GM21390 (cell line): ENCODE data around the gene IL6R.
"Not testable (repeated sequence)": the region's sequence is repeated elsewhere in the genome, so short reads cannot be mapped to it uniquely, and the experiment has no call there.

ENCODE experiments used
- ATAC-seq: cut with Tn5 transposase; IDR thresholded peaks from one replicate; pipeline ENCODE4 v1.9.1; 2021; ENCODE audit not compliant: unreplicated experiment

The IL6R gene

GRCh38 chr1:154478639-154479038, 73.5 kb downstream of the IL6R start:
- no peak for ATAC-seq

- no peak for ATAC-seq
Measured at GRCh38 chr1:154479764-154480421, 74.8 kb downstream of the IL6R start.

- no peak for ATAC-seq
Measured at GRCh38 chr1:154481053-154481452, 75.9 kb downstream of the IL6R start.

- no peak for ATAC-seq
Measured at GRCh38 chr1:154483941-154484803, 79.0 kb downstream of the IL6R start.

GRCh38 chr1:154485106-154485505, 80.0 kb downstream of the IL6R start:
- no peak for ATAC-seq

GRCh38 chr1:154485910-154486496, 80.9 kb downstream of the IL6R start:
- no peak for ATAC-seq

- ATAC-seq = not testable (repeated sequence)
Measured at GRCh38 chr1:154486756-154487155, 81.6 kb downstream of the IL6R start.

- no peak for ATAC-seq
Measured at GRCh38 chr1:154488922-154489321, 83.8 kb downstream of the IL6R start.

GRCh38 chr1:154489695-154490274, 84.6 kb downstream of the IL6R start:
- ATAC-seq = no peak

- no peak for ATAC-seq
Measured at GRCh38 chr1:154490317-154490716, 85.2 kb downstream of the IL6R start.

- ATAC-seq = no peak
Measured at GRCh38 chr1:154492115-154492514, 87.0 kb downstream of the IL6R start.

- no peak for ATAC-seq
Measured at GRCh38 chr1:154493276-154493675, 88.1 kb downstream of the IL6R start.

- no peak for ATAC-seq
Measured at GRCh38 chr1:154495496-154496273, 90.5 kb downstream of the IL6R start.

- no peak for ATAC-seq
Measured at GRCh38 chr1:154496383-154496782, 91.2 kb downstream of the IL6R start.

GRCh38 chr1:154497026-154497806, 92.1 kb downstream of the IL6R start:
- no peak for ATAC-seq

- no peak for ATAC-seq
Measured at GRCh38 chr1:154499446-154499845, 94.3 kb downstream of the IL6R start.

- ATAC-seq = no peak
Measured at GRCh38 chr1:154500533-154500932, 95.4 kb downstream of the IL6R start.

- ATAC-seq = no peak
Measured at GRCh38 chr1:154501423-154502065, 96.4 kb downstream of the IL6R start.

- ATAC-seq = no peak
Measured at GRCh38 chr1:154502066-154502743, 97.1 kb downstream of the IL6R start, which contains the start of the genes SHE and TDRD10. TSS of gene SHE (minus strand) at chr1:154502412. CDS start at chr1:154502026, 386 bp downstream. TSS of gene TDRD10 (plus strand) at chr1:154502219. CDS start at chr1:154506904, 4,685 bp downstream.
